Skin epidermis (tissue), 12 donors: ENCODE measurements around the gene DCUN1D4.

Experiments used
- H3K27ac ChIP-seq, 21 experiments: fragments of 200-600 bp; sonication (generic) in 11 of 21; one replicate each; pipeline ENCODE4 v1.5.0; 2020; ENCODE audit warnings: mild to moderate bottlenecking in 3 of 21, inconsistent platforms in 2 of 21, moderate library complexity in 2 of 21
- H3K4me3 ChIP-seq, 7 experiments: fragments of 200-600 bp; sonication (generic) in 2 of 7; one replicate each; pipeline ENCODE4 v1.5.0; 2020; ENCODE audit warnings: inconsistent platforms in 2 of 7, mild to moderate bottlenecking in 2 of 7, moderate library complexity in 1 of 7

DCUN1D4 gene

GRCh38 chr4:51943221-51943620, 100.3 kb downstream of the DCUN1D4 start:
- H3K27ac ChIP-seq, result no peak overlapping the region
- H3K4me3 ChIP-seq, result no peak overlapping the region

- Histone ChIP-seq H3K4me3 (no peak overlapping the region), H3K27ac (no peak overlapping the region)
These were observed 115.4 kb downstream of the DCUN1D4 start for GRCh38 chr4:51958199-51958968.

GRCh38 chr4:51960486-51960885, 117.5 kb downstream of the DCUN1D4 start:
- Histone ChIP-seq H3K4me3 (no peak overlapping the region), H3K27ac (no peak overlapping the region)

- Histone ChIP-seq H3K4me3 (no peak overlapping the region), H3K27ac (no peak overlapping the region)
These were observed 121.0 kb downstream of the DCUN1D4 start for GRCh38 chr4:51963841-51964517.

GRCh38 chr4:51965862-51966261, 122.9 kb downstream of the DCUN1D4 start:
- no peak overlapping the region for H3K4me3 ChIP-seq
- H3K27ac ChIP-seq, result no peak overlapping the region
